Heart right ventricle (tissue), 16 donors: ENCODE data around the gene MPV17. TPM values are rescaled to one million over a fixed set of nuclear protein-coding genes. Genes with fewer than 3 reads are reported as not detected.
A peak's percentile ranks its signal among the peaks of the same experiment; 100 is the strongest.
"Not testable (repeated sequence)": the region's sequence is repeated elsewhere in the genome, so short reads cannot be mapped to it uniquely, and the experiment has no call there.

Experiments
- ATAC-seq, 8 donors: fragments of 200-7000 bp; cut with Tn5 transposase; one replicate each; pipeline ENCODE4 v1.9.1; 2020; ENCODE audit warnings: mild to moderate bottlenecking in 8 of 8, moderate library complexity in 8 of 8, moderate number of reproducible peaks in 1 of 8
- DNase-seq, 2 donors: peaks; one replicate each; pipeline ENCODE4 v3.0.0-alpha.2; 2020
- H3K27ac ChIP-seq, 10 donors: fragments of 200-600 bp; sonication (generic) in 2 of 10; one replicate each; pipeline versions ENCODE4 v1.5.0 to v1.8.0; 2020 to 2022; ENCODE audit warnings: mild to moderate bottlenecking in 3 of 10
- H3K27me3 ChIP-seq, 7 donors: fragments of 200-600 bp; one replicate each; pipeline ENCODE4 v1.8.0; 2021 to 2022; ENCODE audit warnings: mild to moderate bottlenecking in 2 of 7
- H3K36me3 ChIP-seq, 9 donors: fragments of 200-600 bp; sonication (generic) in 1 of 9; one replicate each; pipeline versions ENCODE4 v1.5.0 to v1.8.0; 2020 to 2022; ENCODE audit warnings: mild to moderate bottlenecking in 2 of 9
- H3K4me1 ChIP-seq, 9 donors: fragments of 200-600 bp; sonication (generic) in 1 of 9; one replicate each; pipeline versions ENCODE4 v1.5.0 to v1.8.0; 2020 to 2022; ENCODE audit warnings: mild to moderate bottlenecking in 4 of 9
- H3K4me3 ChIP-seq, 10 donors: fragments of 200-600 bp; sonication (generic) in 2 of 10; one replicate each; pipeline versions ENCODE4 v1.5.0 to v1.8.0; 2020 to 2022; ENCODE audit warnings: mild to moderate bottlenecking in 7 of 10, moderate library complexity in 2 of 10
- H3K9me3 ChIP-seq, 11 donors: fragments of 200-600 bp in 10 of 11; sonication (generic) in 2 of 11; one replicate each; pipeline versions ENCODE4 v1.5.0 to v1.8.0; 2013 to 2022; ENCODE audit warnings: mild to moderate bottlenecking in 2 of 11, control low read depth in 1 of 11, moderate library complexity in 1 of 11
- CTCF ChIP-seq, 9 donors: fragments of 200-600 bp; sonication (generic) in 2 of 9; IDR thresholded peaks; one replicate each; pipeline versions ENCODE4 v1.5.0 to v1.8.0; 2021 to 2022; ENCODE audit warnings: antibody characterized with exemption in 9 of 9, mild to moderate bottlenecking in 5 of 9, moderate library complexity in 1 of 9
- WGBS, 2 donors: extraction: QIAGEN DNeasy Blood & Tissue Kit; methylation state at CpG; one replicate each; pipeline ENCODE4 v1.1.7; 2013; ENCODE audit warnings: inconsistent platforms in 1 of 2; 5-methylcytosine and 5-hydroxymethylcytosine counted together
- intact Hi-C, 10 donors: fragments of 100-400 bp; cut with DNase I; formaldehyde crosslinking; loops; one replicate each; pipeline versions ENCODE4 v1.11.1 to v1.14.2; 2022
- polyA plus RNA-seq, 2 donors: library from polyadenylated mRNA; stranded (reverse); fragments of 200-250 nt; gene quantifications; one replicate each; pipeline ENCODE4 v1.2.3, GENCODE V29; 2013
- total RNA-seq, 10 donors: library from RNA; stranded (reverse); fragmentation: NEBNext Ultra II Directional in 3 of 10; extraction: Animal tissue kit (Norgen Biotek cat#: 25700) in 3 of 10; gene quantifications; one replicate each; pipeline versions ENCODE4 v1.2.1 to v1.2.4, GENCODE V29; 2021 to 2023
- donor health status: Arrhythmogenic right ventricular cardiomyopathy.
- donor health status: ischemic (EF 13 %, LVEDD 7.1; RV severe dilation, severe dysfunction).
- donor health status: healthy with polysubstance abuse.
- donor health status: DM: no; HTN: yes; CAD: no.
- donor health status: DM: no; HTN: no; CAD: no.
- donor health status: ischemic (EF 25% LVEDD 6.9; RV normal size, moderate dysfunction).
- donor health status: ischemic (EF 25% LVEDD 5.7; RV mildly dilated, moderate dysfunction).
- donor health status: healthy.
- donor health status: DM: yes; HTN: yes; CAD: no.
- donor health status: Ischemic cardiomyopathy.
- donor health status: ischemic (EF 35%, LVEDD 5.7; RV mildly dilated, moderate dysfunction).
- donor health status: nonischemic (EF 11% LVEDD 7.7; RV severe dilation, severe dysfunction).
- donor health status: DM: yes; HTN: yes; CAD: no.
- donor health status: PGD.
- donor health status: ischemic (EF 29% LVEDD 5.4; RV normal size, mild dysfunction).
- donor health status: nonischemic (EF 23%, LVEDD 6.1; RV moderate dilation, normal function).

MPV17 gene
- total and polyA plus RNA-seq, 12 donors, result 40.8 to 220 (median 69.1) TPM

GRCh38 chr2:27270670-27271069 lies 52.2 kb downstream of the MPV17 start:
- intact Hi-C loops, result no loop called here

DNA sequence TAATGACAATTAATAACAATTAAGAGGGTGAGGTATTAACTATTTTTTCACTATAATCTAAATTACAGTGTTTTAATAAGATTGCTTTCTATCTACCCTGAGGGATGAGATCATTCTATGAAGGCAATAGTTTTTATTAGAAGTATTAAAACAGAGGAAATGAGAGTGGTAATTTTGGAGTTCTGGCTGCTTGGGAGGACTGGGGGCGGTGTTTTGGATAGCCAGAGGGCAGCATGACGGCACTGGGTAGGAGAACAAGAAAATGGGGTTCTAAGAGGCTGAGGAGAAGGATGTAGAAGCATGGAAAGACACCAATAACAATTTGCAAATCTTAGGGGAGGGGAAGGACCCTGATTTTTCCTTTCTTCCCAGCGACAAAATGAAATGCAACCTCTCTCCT lies 52.8 kb downstream of the MPV17 start:
- intact Hi-C loops, result no loop called here
- Histone ChIP-seq H3K36me3 (no peaks in the 10 kb centered on the region), H3K4me1 (peaks cover 2 to 49% (median 20%) of the 10 kb centered on the region in 9 donors), H3K9me3 (no peaks in the 10 kb centered on the region), H3K4me3 (no peak overlapping the region), H3K27ac (peak overlapping the region in 2 of 10 donors; percentile 80 to 87), H3K27me3 (peaks cover 0 to 53% (median 6%) of the 10 kb centered on the region in 7 donors)
- ATAC-seq, result no peak
- WGBS, 2 donors, result 72 to 82% methylated on average over 3 of the region's 3 CpGs
- DNase-seq, result no peak
- TF ChIP-seq CTCF (IDR thresholded peaks at IDR 0.05), result no peak

More at GRCh38 chr2:27270670-27271069, 52.2 kb downstream of the MPV17 start:
- H3K9me3 ChIP-seq, result no peaks in the 10 kb centered on the region
- no peaks in the 10 kb centered on the region for H3K36me3 ChIP-seq
- WGBS, 2 donors, result 48 to 56% methylated on average over 2 of the region's 2 CpGs
- H3K4me3 ChIP-seq, result no peak overlapping the region
- ATAC-seq (no peak), DNase-seq (no peak)
- peak overlapping the region; percentile 53 to 87 (median 76) for H3K27ac ChIP-seq
- peaks cover 0 to 44% (median 15%) of the 10 kb centered on the region in 9 donors for H3K4me1 ChIP-seq
- peaks cover 0 to 48% (median 4%) of the 10 kb centered on the region in 7 donors for H3K27me3 ChIP-seq
- no peak for TF ChIP-seq CTCF (IDR thresholded peaks at IDR 0.05)

GRCh38 chr2:27268296-27268695 lies 54.6 kb downstream of the MPV17 start:
- H3K36me3 ChIP-seq, H3K9me3 ChIP-seq, DNase-seq, H3K4me3 ChIP-seq, ATAC-seq, H3K27ac ChIP-seq: not testable (repeated sequence)
- intact Hi-C loops, result loop anchor here in 1 of 10 donors (10.0 kb wide), 1 partner anchor 313 kb away; no protein-coding TSS in a partner anchor
- peaks cover 4 to 54% (median 36%) of the 10 kb centered on the region in 9 donors for H3K4me1 ChIP-seq
- H3K27me3 ChIP-seq, result peaks cover 0 to 72% (median 21%) of the 10 kb centered on the region in 7 donors
- WGBS, 2 donors, result 85% methylated on average over 13 of the region's 13 CpGs

DNA sequence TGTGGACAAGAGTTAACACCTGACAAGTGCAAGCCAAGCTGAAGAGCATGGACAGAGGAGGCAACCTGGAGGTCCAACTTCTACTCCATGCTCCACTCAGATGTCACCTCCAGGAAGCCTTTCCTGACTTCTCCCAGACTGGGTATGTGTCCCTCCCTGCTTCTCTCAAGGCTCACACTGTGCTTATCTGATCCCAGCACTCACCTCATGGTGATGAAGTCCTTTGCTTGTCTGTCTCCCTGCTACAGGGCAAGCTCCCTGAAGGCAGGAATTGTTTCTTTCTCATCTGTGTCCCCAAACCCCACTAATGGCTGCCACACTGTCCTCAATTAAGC lies 57.4 kb downstream of the MPV17 start:
- intact Hi-C loops, result loop anchor here in 1 of 10 donors (10.0 kb wide), 1 partner anchor 311 kb away; no protein-coding TSS in a partner anchor
- ATAC-seq (no peak), DNase-seq (no peak)
- TF ChIP-seq CTCF (IDR thresholded peaks at IDR 0.05), result no peak
- peaks cover 0 to 97% (median 47%) of the 10 kb centered on the region in 7 donors for H3K27me3 ChIP-seq
- H3K36me3 ChIP-seq, result no peaks in the 10 kb centered on the region
- peaks cover 0 to 48% (median 37%) of the 10 kb centered on the region in 9 donors for H3K4me1 ChIP-seq
- no peak overlapping the region for H3K4me3 ChIP-seq
- peak overlapping the region in 6 of 10 donors; percentile 0 to 77 (median 48) for H3K27ac ChIP-seq
- H3K9me3 ChIP-seq, result no peaks in the 10 kb centered on the region
